ENCODE measurements around the gene ABLIM2. TPM values are rescaled to one million over a fixed set of nuclear protein-coding genes. Genes with fewer than 3 reads are reported as not detected.

Gene ABLIM2
- total and polyA plus RNA-seq, 10 of the 15 experiments (the other 5 are each of a cell fraction or from before 2014, with no cell fraction given): 0.03 to 0.15 (median 0.05) TPM; not detected in 7

- peaks cover 5% of the 10 kb centered on the region for H3K4me1 ChIP-seq (ENCODE audit: control insufficient read depth, insufficient read depth, low read length)
- RAD21 ChIA-PET (ENCODE audit: unreplicated experiment): no interaction called here
- in situ Hi-C loops (cut with MboI) (no loop called here), intact Hi-C loops (cut with micrococcal nuclease; ENCODE audit: unreplicated experiment) (no loop called here)
- H3K36me3 ChIP-seq (ENCODE audit: control insufficient read depth in 2 of 2, insufficient read depth in 2 of 2, low read length in 1 of 2): no peaks in the 10 kb centered on the region
- FAIRE-seq (no peak), ATAC-seq (no peak), DNase-seq (ENCODE audit: low read depth, low spot score) (no peak)
- no peak overlapping the region for H2AFZ ChIP-seq (ENCODE audit: control insufficient read depth, low read depth, low read length)
- SMC1A ChIA-PET (ENCODE audit: uncharacterized antibody, unreplicated experiment): no interaction called here
- H3K27ac ChIP-seq (ENCODE audit: control insufficient read depth, insufficient read depth): no peak overlapping the region
- TF ChIP-seq USF1 (IDR thresholded peaks at IDR 0.05; ENCODE audit: borderline replicate concordance, extremely low read length, insufficient read depth, low read depth, low read length): no peak
- no peak for TF ChIP-seq ZNF622 (IDR thresholded peaks at IDR 0.05)
- BruUV-seq (replicated peaks): no TSS peak
- peaks cover 0 to 1% of the 10 kb centered on the region in 2 experiments; a peak in 2 of 4 replicates for H3K27me3 ChIP-seq (replicated peaks in 1 of 2; ENCODE audit: control insufficient read depth in 2 of 2, insufficient read depth in 2 of 2, low read length in 1 of 2)
- CTCF ChIA-PET: interaction anchor here (1.0 kb wide), 1 partner anchor 155 kb away, joined by 4 read pairs; no protein-coding TSS in a partner anchor
- POLR2A ChIA-PET: no interaction called here
- H3K79me2 ChIP-seq (ENCODE audit: control insufficient read depth, insufficient read depth, low read length): no peaks in the 10 kb centered on the region
- no peak overlapping the region for H3K4me2 ChIP-seq (ENCODE audit: control insufficient read depth, insufficient read depth)
- no peak overlapping the region for H3K4me3 ChIP-seq
- no peaks in the 10 kb centered on the region for H4K20me1 ChIP-seq (ENCODE audit: control insufficient read depth, insufficient read depth)
- H3K9ac ChIP-seq (ENCODE audit: control insufficient read depth, insufficient read depth, low read length): no peak overlapping the region
- H3K9me3 ChIP-seq (replicated peaks; ENCODE audit: control insufficient read depth, insufficient read depth, low read length): no peaks in the 10 kb centered on the region; the same call in 2 of the 3 replicates
- WGBS (ENCODE audit: insufficient coverage, insufficient replicate concordance, low lambda C conversion rate, missing lambda C conversion rate): 17% methylated on average over 11 of the region's 11 CpGs
Measured at GRCh38 chr4:7956934-7957656, 201.5 kb downstream of the ABLIM2 start.

- peaks cover 5% of the 10 kb centered on the region for H3K4me1 ChIP-seq (ENCODE audit: control insufficient read depth, insufficient read depth, low read length)
- CTCF ChIA-PET: no interaction called here
- H3K9ac ChIP-seq (ENCODE audit: control insufficient read depth, insufficient read depth, low read length): no peak overlapping the region
- intact Hi-C loops (cut with micrococcal nuclease; ENCODE audit: unreplicated experiment): no loop called here
- peaks cover 2% of the 10 kb centered on the region; the same call in 2 of the 3 replicates for H3K9me3 ChIP-seq (replicated peaks; ENCODE audit: control insufficient read depth, insufficient read depth, low read length)
- peaks cover 0 to 1% of the 10 kb centered on the region in 2 experiments; a peak in 2 of 4 replicates for H3K27me3 ChIP-seq (replicated peaks in 1 of 2; ENCODE audit: control insufficient read depth in 2 of 2, insufficient read depth in 2 of 2, low read length in 1 of 2)
- no TSS peak for BruUV-seq (replicated peaks)
- H3K4me2 ChIP-seq (ENCODE audit: control insufficient read depth, insufficient read depth): no peak overlapping the region
- no peaks in the 10 kb centered on the region for H3K79me2 ChIP-seq (ENCODE audit: control insufficient read depth, insufficient read depth, low read length)
- H3K27ac ChIP-seq (ENCODE audit: control insufficient read depth, insufficient read depth): no peak overlapping the region
- SMC1A ChIA-PET (ENCODE audit: uncharacterized antibody, unreplicated experiment): no interaction called here
- 49% methylated on average over 8 of the region's 8 CpGs for WGBS (ENCODE audit: insufficient coverage, insufficient replicate concordance, low lambda C conversion rate, missing lambda C conversion rate)
- in situ Hi-C loops (cut with MboI): no loop called here
- no peaks in the 10 kb centered on the region for H3K36me3 ChIP-seq (ENCODE audit: control insufficient read depth in 2 of 2, insufficient read depth in 2 of 2, low read length in 1 of 2)
- no peak overlapping the region for H2AFZ ChIP-seq (ENCODE audit: control insufficient read depth, low read depth, low read length)
- no peaks in the 10 kb centered on the region for H4K20me1 ChIP-seq (ENCODE audit: control insufficient read depth, insufficient read depth)
- H3K4me3 ChIP-seq: no peak overlapping the region
- ATAC-seq: no peak
- RAD21 ChIA-PET (ENCODE audit: unreplicated experiment): no interaction called here
- no peak for FAIRE-seq
- DNase-seq (ENCODE audit: low read depth, low spot score): no peak
- POLR2A ChIA-PET: no interaction called here
- TF ChIP-seq POU2F2 (IDR thresholded peaks at IDR 0.05; ENCODE audit: borderline replicate concordance, low read depth, low read length) (no peak), SPI1 (IDR thresholded peaks at IDR 0.05; ENCODE audit: borderline replicate concordance, insufficient read depth, low read depth, low read length) (no peak), USF2 (IDR thresholded peaks at IDR 0.05; ENCODE audit: borderline replicate concordance, low read depth, low read length) (no peak), FOXM1 (IDR thresholded peaks at IDR 0.05; ENCODE audit: low read depth, low read length) (no peak), IRF4 (IDR thresholded peaks at IDR 0.05; ENCODE audit: low read depth, low read length) (no peak), ESRRA (IDR thresholded peaks at IDR 0.05; ENCODE audit: low read length) (no peak), KAT2A (conservative IDR thresholded peaks at IDR 0.05; ENCODE audit: control insufficient read depth, low read depth, low read length) (no peak), IKZF1 (conservative IDR thresholded peaks at IDR 0.05) (no peak)
Measured at GRCh38 chr4:7956270-7956808, 202.3 kb downstream of the ABLIM2 start.
